Left ventricle myocardium inferior (tissue), 1 donor: Measurements from ENCODE around the gene TMEM187. TPM values are rescaled to one million over a fixed set of nuclear protein-coding genes. Genes with fewer than 3 reads are reported as not detected.

ENCODE experiments used
- DNase-seq: peaks from one replicate; pipeline ENCODE4 v3.0.0-alpha.2; 2020
- H3K27ac ChIP-seq: fragments of 200-600 bp; replicated peaks from 2 replicates; pipeline ENCODE4 v1.8.0; 2021
- H3K27me3 ChIP-seq: fragments of 200-600 bp; 2 replicates; pipeline ENCODE4 v1.8.0; 2021; ENCODE audit warnings: low read depth
- H3K36me3 ChIP-seq: fragments of 200-600 bp; 2 replicates; pipeline ENCODE4 v1.8.0; 2021
- H3K4me1 ChIP-seq: fragments of 200-600 bp; 2 replicates; pipeline ENCODE4 v1.8.0; 2021
- H3K4me3 ChIP-seq: fragments of 200-600 bp; 2 replicates; pipeline ENCODE4 v1.8.0; 2021; ENCODE audit warnings: mild to moderate bottlenecking, moderate library complexity
- H3K9me3 ChIP-seq: fragments of 200-600 bp; replicated peaks from 2 replicates; pipeline ENCODE4 v1.8.0; 2021
- intact Hi-C: fragments of 100-400 bp; cut with micrococcal nuclease; formaldehyde crosslinking; loops from one replicate; pipeline ENCODE4 v1.11.0; 2022
- total RNA-seq: library from RNA; stranded (reverse); fragmentation: NEBNext Ultra II Directional; extraction: Animal tissue kit (Norgen Biotek cat#: 25700); gene quantifications from one replicate; pipeline ENCODE4 v1.2.1, GENCODE V29; 2021
- TF ChIP-seq, protein P1 (sequence below): fragments of 200-600 bp; IDR thresholded peaks from 2 replicates; pipeline ENCODE4 v1.8.0; 2021; ENCODE audit warnings: antibody characterized with exemption, mild to moderate bottlenecking, borderline replicate concordance
- donor health status: DM: no; HTN: yes; CAD: no; lungs with severe emphysema.

Gene TMEM187
- total RNA-seq, 1 donor from 2014 or later: 6.4 TPM

GRCh38 chrX:153944800-153945150 is 27.8 kb upstream of the TMEM187 start:
- Histone ChIP-seq H3K27ac (peak overlapping the region; percentile 50), H3K9me3 (no peaks in the 10 kb centered on the region), H3K36me3 (peaks cover 5% of the 10 kb centered on the region), H3K4me1 (peaks cover 34% of the 10 kb centered on the region), H3K4me3 (peak overlapping the region; percentile 60), H3K27me3 (no peaks in the 10 kb centered on the region)
- intact Hi-C loops: no loop called here
- TF ChIP-seq, protein P1, sequence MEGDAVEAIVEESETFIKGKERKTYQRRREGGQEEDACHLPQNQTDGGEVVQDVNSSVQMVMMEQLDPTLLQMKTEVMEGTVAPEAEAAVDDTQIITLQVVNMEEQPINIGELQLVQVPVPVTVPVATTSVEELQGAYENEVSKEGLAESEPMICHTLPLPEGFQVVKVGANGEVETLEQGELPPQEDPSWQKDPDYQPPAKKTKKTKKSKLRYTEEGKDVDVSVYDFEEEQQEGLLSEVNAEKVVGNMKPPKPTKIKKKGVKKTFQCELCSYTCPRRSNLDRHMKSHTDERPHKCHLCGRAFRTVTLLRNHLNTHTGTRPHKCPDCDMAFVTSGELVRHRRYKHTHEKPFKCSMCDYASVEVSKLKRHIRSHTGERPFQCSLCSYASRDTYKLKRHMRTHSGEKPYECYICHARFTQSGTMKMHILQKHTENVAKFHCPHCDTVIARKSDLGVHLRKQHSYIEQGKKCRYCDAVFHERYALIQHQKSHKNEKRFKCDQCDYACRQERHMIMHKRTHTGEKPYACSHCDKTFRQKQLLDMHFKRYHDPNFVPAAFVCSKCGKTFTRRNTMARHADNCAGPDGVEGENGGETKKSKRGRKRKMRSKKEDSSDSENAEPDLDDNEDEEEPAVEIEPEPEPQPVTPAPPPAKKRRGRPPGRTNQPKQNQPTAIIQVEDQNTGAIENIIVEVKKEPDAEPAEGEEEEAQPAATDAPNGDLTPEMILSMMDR: no peak
- no peak for DNase-seq

DNA sequence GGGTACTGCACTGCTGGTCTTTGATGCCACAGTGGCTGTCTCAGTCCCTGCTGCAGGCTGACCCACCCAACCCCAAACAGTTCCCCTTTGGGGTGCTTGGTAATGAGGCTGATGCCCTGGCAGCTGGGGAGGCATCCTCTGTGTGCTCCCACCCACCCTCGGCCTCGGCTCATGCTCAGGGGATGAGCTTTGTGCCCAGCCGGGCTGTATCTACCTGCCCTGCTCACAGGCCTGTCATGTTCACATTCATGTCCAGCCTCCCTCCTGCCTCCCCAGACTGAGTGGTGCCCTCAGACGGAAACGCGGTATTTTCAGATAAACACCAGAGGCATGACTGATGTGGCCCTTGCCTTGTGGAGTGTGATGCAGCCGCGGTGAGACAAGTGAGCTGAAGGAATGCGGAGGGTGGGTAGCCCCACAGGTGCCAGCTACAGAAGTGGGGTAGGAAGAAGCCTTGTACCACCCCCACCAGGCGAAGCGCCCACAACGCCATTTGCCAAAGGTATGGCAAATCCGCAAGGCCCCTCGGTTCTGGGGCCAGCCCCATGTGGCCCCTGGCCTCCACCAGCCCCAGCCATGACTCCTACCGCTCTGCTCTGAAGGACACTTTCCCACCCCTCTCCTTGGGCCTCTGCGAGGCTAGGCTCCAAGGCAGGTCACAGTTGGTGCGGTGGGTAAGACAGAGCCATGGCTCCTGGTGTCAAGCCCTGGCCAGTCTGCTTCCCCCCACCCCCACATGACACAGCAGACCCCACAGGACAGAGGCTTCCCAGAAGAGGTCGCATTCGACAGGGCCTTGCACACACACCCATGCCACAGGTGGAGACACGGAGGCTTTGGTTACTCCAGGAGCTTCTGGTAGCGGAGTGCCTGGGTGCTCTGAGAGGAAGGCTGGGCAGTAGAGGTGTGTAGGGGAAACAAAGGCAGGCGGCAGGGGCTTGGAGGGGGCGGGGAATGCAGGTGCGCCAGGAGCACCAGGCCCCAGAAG is 26.3 kb upstream of the TMEM187 start:
- Histone ChIP-seq H3K4me3 (no peak overlapping the region), H3K9me3 (no peaks in the 10 kb centered on the region), H3K27me3 (no peaks in the 10 kb centered on the region), H3K36me3 (peaks cover 20% of the 10 kb centered on the region), H3K4me1 (peaks cover 36% of the 10 kb centered on the region), H3K27ac (peak overlapping the region; percentile 82)
- TF ChIP-seq, protein P1: no peak
- intact Hi-C loops: no loop called here
- DNase-seq: no peak

DNA sequence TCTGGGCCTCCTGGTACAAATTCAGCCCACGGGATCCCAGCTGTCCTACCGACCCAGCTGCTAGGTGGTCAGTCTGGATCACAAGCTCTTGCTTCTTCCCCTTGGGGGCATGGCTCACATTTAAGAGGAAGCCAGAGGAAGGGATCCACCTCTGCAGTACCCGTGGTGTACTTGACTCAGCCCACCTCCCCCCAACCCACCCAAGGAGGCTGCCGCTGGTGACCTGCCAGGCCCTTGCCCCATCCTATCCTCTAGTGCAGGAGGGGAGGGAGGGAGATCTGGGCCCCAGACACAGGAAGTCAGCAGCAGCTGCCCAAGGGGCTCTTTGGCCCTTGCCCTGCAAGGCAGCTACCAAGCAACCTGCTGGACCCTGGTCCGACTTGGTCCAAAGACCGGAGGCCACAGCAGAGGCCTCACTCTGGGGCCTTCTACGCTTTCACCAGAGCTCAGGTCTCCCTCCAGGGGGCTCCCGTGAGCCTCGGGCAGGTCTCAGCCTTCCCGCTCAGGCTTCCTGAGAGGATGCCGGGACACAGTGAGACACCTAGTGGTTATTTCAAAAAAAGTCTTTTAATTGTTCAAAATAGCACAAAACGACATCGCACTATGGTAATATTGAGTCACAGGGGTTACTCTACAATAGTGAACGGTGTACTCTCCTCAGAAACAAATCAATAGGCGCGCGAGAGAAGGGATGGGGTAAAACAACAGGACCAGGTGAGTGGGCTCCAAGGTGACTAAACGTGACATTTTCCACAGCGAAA is 25.4 kb upstream of the TMEM187 start:
- TF ChIP-seq, protein P1: peak; percentile 83
- H3K27ac ChIP-seq: peak overlapping the region; percentile 82
- intact Hi-C loops: no loop called here

GRCh38 chrX:153948002-153948466 is 24.5 kb upstream of the TMEM187 start:
- intact Hi-C loops: no loop called here

More for the DNA sequence above, 25.4 kb upstream of the TMEM187 start:
- Histone ChIP-seq H3K36me3 (peaks cover 29% of the 10 kb centered on the region), H3K4me1 (peaks cover 36% of the 10 kb centered on the region), H3K4me3 (no peak overlapping the region), H3K27me3 (no peaks in the 10 kb centered on the region), H3K9me3 (no peaks in the 10 kb centered on the region)
- peak; percentile 63 for DNase-seq

More at GRCh38 chrX:153948002-153948466, 24.5 kb upstream of the TMEM187 start:
- no peak overlapping the region for H3K4me3 ChIP-seq
- H3K36me3 ChIP-seq: peaks cover 37% of the 10 kb centered on the region
- TF ChIP-seq, protein P1: no peak
- no peaks in the 10 kb centered on the region for H3K27me3 ChIP-seq
- H3K9me3 ChIP-seq: no peaks in the 10 kb centered on the region
- peak overlapping the region; percentile 82 for H3K27ac ChIP-seq
- no peak for DNase-seq
- H3K4me1 ChIP-seq: peaks cover 39% of the 10 kb centered on the region
